Measurements from ENCODE around the gene KANSL3. TPM values are rescaled to one million over a fixed set of nuclear protein-coding genes. Genes with fewer than 3 reads are reported as not detected.

KANSL3 gene
- total and polyA plus RNA-seq, 9 of the 15 experiments (the other 6 are each of a cell fraction or from before 2014, with no cell fraction given): 11.3 to 43.7 (median 27.9) TPM

DNA sequence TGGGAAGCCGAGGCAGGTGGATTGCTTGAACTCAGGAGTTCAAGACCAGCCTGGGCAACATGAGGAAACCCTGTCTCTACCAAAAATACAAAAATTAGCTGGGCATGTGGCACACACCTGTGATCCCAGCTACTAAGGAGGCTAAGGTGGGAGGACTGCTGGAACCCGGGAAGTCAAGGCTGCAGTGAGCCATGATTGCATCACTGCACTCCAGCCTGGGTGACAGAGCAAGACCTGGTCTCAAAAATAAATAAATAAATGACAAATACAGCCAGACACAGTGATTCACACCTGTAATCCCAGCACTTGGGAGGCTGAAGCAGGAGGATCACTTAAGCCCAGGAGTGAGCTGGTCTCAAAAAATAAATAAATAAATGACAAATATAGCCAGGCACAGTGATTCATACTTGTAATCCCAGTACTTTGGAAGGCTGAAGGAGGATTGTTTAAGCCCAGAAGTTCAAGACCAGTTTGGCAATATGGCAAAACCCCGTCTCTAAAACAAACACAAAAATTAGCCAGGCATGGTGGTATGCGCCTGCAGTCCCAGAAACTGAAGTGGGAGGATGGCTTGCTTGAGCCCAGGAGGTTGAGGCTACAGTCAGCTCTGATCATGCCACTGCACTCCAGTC is 6.2 kb downstream of the KANSL3 start:
- ChIA-PET POLR2A (interaction anchor here (0.7 to 6.9 kb wide), 2 partner anchors 5 to 327 kb away, joined by 3 to 70 read pairs; no protein-coding TSS in a partner anchor), CTCF (ENCODE audit: low intra/inter-chr PET ratio) (interaction anchor here (0.7 kb wide), 1 partner anchor 14 kb away, joined by 4 read pairs; no protein-coding TSS in a partner anchor)
- no peak overlapping the region for H3K9ac ChIP-seq (ENCODE audit: insufficient read depth in 1 of 2, low read depth in 2 of 2, low read length in 2 of 2)
- H3K27me3 ChIP-seq (ENCODE audit: control insufficient read depth in 2 of 2, insufficient read depth in 2 of 2, low read length in 2 of 2): no peaks in the 10 kb centered on the region
- peaks cover 3 to 10% of the 10 kb centered on the region in 2 experiments; a peak in 3 of 5 replicates for H3K4me1 ChIP-seq (replicated peaks in 1 of 2; ENCODE audit: control insufficient read depth in 2 of 2, insufficient read depth in 2 of 2, low read length in 2 of 2)
- ATAC-seq (no peak), FAIRE-seq (no peak), DNase-seq (ENCODE audit: extremely low read depth in 1 of 4, low spot score in 3 of 4) (no peak)
- no peak overlapping the region for H2AFZ ChIP-seq (ENCODE audit: low read depth, low read length)
- no peaks in the 10 kb centered on the region for H3K9me3 ChIP-seq (replicated peaks; ENCODE audit: control insufficient read depth, insufficient read depth, low read depth, low read length)
- BruUV-seq (replicated peaks): no TSS peak
- no peak overlapping the region for H3K4me3 ChIP-seq
- no peaks in the 10 kb centered on the region for H4K20me1 ChIP-seq (replicated peaks; ENCODE audit: control insufficient read depth, insufficient read depth, low read length)
- 94% methylated on average over 4 of the region's 4 CpGs for WGBS (ENCODE audit: insufficient coverage, low coverage, missing lambda C conversion rate)
- intact Hi-C loops (cut with micrococcal nuclease): no loop called here
- H3K36me3 ChIP-seq (ENCODE audit: control insufficient read depth, insufficient read depth, low read length): peaks cover 80% of the 10 kb centered on the region
- in situ Hi-C loops (cut with MboI): no loop called here
- no peak overlapping the region for H3K4me2 ChIP-seq (ENCODE audit: insufficient read depth, low read length)
- no peaks in the 10 kb centered on the region for H3K9me1 ChIP-seq (ENCODE audit: control insufficient read depth, insufficient read depth, low read length)
- no peak for TF ChIP-seq SMARCB1 (IDR thresholded peaks at IDR 0.05; ENCODE audit: insufficient read length, low read depth)
- TF ChIP-seq, protein P1, sequence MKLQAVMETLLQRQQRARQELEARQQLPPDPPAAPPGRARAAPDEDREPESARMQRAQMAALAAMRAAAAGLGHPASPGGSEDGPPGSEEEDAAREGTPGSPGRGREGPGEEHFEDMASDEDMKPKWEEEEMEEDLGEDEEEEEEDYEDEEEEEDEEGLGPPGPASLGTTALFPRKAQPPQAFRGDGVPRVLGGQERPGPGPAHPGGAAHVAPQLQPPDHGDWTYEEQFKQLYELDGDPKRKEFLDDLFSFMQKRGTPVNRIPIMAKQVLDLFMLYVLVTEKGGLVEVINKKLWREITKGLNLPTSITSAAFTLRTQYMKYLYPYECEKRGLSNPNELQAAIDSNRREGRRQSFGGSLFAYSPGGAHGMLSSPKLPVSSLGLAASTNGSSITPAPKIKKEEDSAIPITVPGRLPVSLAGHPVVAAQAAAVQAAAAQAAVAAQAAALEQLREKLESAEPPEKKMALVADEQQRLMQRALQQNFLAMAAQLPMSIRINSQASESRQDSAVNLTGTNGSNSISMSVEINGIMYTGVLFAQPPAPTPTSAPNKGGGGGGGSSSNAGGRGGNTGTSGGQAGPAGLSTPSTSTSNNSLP (IDR thresholded peaks at IDR 0.05; ENCODE audit: borderline replicate concordance, low read depth, low read length): no peak
- TF ChIP-seq, protein P2, sequence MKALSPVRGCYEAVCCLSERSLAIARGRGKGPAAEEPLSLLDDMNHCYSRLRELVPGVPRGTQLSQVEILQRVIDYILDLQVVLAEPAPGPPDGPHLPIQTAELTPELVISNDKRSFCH (CRISPR knock-in tag; IDR thresholded peaks at IDR 0.05): no peak
- TF ChIP-seq, protein P2 (tag; IDR thresholded peaks at IDR 0.05): no peak
- TF ChIP-seq, protein P3, sequence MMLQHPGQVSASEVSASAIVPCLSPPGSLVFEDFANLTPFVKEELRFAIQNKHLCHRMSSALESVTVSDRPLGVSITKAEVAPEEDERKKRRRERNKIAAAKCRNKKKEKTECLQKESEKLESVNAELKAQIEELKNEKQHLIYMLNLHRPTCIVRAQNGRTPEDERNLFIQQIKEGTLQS (IDR thresholded peaks at IDR 0.05): peak; percentile 59
- TF ChIP-seq, protein P3 (CRISPR knock-in tag; conservative IDR thresholded peaks at IDR 0.05): no peak
- H3K27ac ChIP-seq (ENCODE audit: extremely low read depth, low read depth, low read length): no peak overlapping the region
- peaks cover 43% of the 10 kb centered on the region for H3K79me2 ChIP-seq (ENCODE audit: control insufficient read depth, insufficient read depth, low read length)

Data from K562 (cell line).